ENCODE data around the gene AGBL1.

The AGBL1 gene

GRCh38 chr15:86743283-86743903 lies 663.7 kb downstream of the AGBL1 start:
- peak; percentile 55 for TF ChIP-seq CTCF (IDR thresholded peaks at IDR 0.05; ENCODE audit: low read depth, low read length, missing control alignments)
- DNase-seq (ENCODE audit: low read depth) = no peak
- H3K4me3 ChIP-seq (ENCODE audit: low read depth, low read length) = no peak overlapping the region

GRCh38 chr15:86744198-86744780 lies 664.6 kb downstream of the AGBL1 start:
- DNase-seq (ENCODE audit: low read depth) = no peak
- no peak overlapping the region for H3K4me3 ChIP-seq (ENCODE audit: low read depth, low read length)
- TF ChIP-seq CTCF (IDR thresholded peaks at IDR 0.05; ENCODE audit: low read depth, low read length, missing control alignments) = no peak

GRCh38 chr15:86751116-86751515 lies 671.4 kb downstream of the AGBL1 start:
- no peak for TF ChIP-seq CTCF (IDR thresholded peaks at IDR 0.05; ENCODE audit: low read depth, low read length, missing control alignments)
- DNase-seq (ENCODE audit: low read depth) = no peak
- H3K4me3 ChIP-seq (ENCODE audit: low read depth, low read length) = no peak overlapping the region

GRCh38 chr15:86754846-86755245 lies 675.2 kb downstream of the AGBL1 start:
- no peak overlapping the region for H3K4me3 ChIP-seq (ENCODE audit: low read depth, low read length)
- no peak for DNase-seq (ENCODE audit: low read depth)
- TF ChIP-seq CTCF (IDR thresholded peaks at IDR 0.05; ENCODE audit: low read depth, low read length, missing control alignments) = no peak

GRCh38 chr15:86756688-86757087 lies 677.0 kb downstream of the AGBL1 start:
- no peak overlapping the region for H3K4me3 ChIP-seq (ENCODE audit: low read depth, low read length)
- no peak for TF ChIP-seq CTCF (IDR thresholded peaks at IDR 0.05; ENCODE audit: low read depth, low read length, missing control alignments)
- no peak for DNase-seq (ENCODE audit: low read depth)

- no peak for TF ChIP-seq CTCF (IDR thresholded peaks at IDR 0.05; ENCODE audit: low read depth, low read length, missing control alignments)
- no peak overlapping the region for H3K4me3 ChIP-seq (ENCODE audit: low read depth, low read length)
- DNase-seq (ENCODE audit: low read depth) = no peak
These were observed 680.3 kb downstream of the AGBL1 start for GRCh38 chr15:86759800-86760523.

All from GM12864 (cell line).